NK-92 (cell line): ENCODE data around the gene DDIT4.

Source experiments
- DNase-seq: peaks from one replicate; lab custom pipeline; 2025; ENCODE audit not compliant: unreplicated experiment; lab: John Stamatoyannopoulos, UW

The DDIT4 gene

GRCh38 chr10:72315054-72315453 is 41.3 kb downstream of the DDIT4 start:
- DNase-seq = no peak

DNA sequence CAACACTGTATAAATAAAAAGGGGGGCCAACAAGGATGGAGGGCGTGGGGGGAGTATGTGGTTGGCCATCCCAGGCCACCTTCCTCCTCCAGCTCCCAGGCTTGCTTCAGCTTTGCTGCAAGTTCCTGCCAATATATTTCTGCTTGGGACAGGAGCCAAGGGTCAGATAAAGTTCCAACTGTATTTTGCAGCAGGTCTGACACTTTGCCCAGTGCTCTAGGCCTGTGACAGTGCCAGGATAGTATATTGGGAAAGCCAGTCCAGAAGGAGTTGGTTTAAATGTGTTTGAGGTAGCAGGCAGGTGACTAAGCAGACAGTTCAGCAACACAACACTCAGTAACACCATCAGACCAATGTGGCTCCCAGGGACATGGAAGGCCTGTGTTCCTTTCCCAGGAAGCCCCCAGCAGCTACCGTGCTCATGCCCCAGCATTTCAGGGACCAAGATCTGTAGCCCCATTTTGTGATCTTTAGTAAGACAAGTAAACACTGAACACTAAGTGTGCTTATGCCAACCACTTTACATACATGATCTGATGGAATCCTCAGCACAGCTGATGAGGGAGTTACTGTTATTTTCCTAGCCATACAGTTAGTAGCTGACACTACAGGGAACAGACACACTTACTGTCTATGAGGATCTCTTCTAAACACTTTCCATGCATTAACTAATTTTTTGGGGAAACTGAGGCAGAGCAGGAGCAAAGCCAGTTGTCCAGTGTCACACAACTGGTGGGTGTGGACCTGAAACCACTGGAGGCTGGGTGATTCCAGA is 42.1 kb downstream of the DDIT4 start:
- DNase-seq = no peak

- no peak for DNase-seq
Observed at GRCh38 chr10:72316386-72316700, 42.6 kb downstream of the DDIT4 start.

DNA sequence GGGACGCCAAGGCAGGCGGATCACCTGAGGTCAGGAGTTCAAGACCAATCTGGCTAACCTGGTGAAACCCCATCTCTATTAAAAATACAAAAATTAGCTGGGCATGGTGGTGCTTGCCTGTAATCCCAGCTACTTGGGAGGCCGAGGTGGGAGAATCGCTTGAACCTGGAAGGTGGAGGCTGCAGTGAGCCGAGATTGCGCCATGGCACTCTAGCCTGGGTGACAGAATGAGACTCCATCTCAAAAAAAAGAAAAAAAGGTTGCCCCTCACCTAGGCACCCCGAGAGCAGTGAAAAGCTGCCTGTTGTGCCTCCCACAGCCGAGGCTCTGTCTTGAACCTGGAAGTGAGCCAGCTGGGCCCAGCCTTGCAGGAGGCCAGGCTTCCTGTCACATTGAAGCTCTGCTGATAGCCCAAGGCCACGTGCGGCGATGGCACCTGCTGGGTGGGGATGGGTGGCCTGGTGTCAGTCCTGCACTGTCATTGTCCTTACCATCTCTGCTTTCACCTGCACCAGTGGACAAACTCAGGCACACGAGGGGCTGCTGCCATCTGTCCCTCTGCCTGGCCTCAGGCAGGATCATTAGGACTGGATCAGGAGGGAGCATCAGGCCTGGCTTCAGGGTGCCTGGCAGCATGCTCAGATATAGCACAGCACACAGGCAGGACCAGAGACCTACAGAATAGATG is 43.2 kb downstream of the DDIT4 start:
- DNase-seq = no peak

DNA sequence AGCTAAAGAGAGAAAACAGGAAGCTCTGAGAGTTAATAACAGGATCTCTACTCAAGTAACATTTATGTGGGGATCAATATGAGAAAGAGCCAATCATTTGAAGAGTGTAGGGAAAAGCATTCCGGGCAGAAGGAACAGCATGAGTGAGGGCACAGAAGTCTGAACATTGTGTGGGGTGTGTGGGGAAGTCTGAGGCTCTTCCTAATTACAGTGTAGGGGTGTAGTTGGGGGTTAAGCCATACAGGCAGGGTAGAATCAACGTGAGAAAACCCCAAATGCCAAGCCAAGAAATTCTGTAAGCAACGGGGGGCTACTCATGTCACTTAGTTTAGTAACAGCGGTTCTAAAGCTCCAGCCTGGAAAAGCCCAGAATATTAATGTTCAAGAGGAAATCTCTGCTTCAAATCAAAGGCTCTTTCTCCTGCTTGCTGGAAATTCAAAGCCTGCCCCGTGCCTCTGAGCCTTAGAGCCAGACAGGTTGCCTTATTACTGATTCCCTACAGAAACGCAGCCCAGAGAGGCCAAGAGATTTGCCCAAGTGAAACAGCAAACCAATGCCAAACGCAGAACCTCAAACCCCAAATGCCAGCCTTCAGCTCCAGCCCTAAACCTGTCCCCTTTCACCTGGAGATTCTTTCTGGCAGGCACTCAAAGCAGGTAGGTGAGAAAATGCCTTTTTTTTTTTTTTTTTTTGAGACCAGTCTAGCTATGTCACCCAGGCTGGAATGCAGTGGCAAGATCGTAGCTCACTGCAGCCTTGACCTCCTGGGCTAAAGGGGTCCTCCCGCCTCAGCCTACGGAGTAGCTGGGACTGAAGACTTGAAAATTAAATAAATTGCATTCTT is 44.9 kb downstream of the DDIT4 start:
- DNase-seq = no peak

DNA sequence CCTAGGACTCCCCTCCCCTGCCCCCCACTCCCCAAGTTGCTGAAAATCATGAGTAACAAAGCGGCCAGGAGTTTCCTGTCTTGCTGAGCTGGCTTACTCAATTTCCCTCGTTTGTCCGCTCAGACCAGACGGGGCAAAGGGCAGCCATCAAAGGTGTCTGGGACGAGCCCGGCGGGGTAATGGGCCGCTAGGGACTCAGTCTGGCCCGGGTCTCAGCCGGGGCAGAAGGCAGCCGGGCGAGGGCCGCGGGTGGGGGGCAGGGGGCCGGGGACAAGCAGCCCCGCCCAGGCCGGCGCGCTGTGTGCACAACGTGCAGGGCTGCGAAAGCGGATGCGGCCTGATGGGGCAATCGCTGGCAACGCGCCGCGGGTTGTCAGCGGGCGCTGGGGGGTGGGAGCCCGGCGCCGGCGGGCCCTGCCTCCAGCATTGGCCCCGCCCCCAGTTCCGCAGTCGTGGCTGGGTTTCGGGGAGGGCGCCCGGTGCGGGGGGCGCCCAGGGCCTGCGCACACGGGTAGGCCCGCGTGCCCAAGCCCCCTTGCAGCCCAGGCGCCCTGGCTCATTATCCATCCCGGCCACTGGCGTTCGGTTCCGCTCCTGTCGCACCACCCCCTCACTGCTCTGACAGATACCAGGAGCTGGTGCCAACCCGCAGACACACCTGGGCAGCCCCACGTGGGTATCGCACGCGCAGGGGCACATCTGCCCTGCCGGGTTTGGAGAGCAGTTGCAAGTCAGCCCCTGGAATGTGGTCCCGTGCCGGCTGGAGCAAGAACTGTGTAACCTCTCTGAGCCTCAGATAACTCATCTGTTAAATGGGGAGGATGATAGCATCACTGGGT is 45.9 kb downstream of the DDIT4 start:
- no peak for DNase-seq

DNA sequence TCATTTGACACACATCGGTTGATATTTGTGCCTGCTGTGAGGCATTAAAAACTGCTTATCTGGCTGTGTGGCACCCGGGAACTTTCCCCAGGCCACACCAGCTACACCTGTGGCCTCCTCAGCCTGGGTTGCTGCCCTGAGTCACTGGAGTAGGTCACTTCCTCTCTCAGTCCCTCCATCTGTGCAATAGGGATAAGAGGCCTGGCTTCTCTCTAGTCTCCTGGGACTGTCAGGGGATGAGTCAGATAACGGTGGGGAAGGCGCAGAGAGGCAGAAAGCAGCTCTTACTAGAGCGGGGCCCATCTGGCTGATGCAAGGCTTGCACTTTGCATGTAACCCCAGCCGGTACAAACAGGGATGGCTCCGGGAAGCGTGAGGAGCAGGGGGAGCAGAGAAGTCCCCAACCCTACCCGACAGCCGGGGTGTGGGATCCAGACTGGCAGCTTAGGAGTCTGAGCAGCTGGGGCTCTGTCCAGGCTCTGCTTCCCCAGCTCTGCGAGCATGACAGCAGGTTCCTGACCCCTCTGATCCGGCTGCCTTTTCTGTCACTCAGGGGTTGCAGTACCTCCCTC is 47.0 kb downstream of the DDIT4 start:
- no peak for DNase-seq

DNA sequence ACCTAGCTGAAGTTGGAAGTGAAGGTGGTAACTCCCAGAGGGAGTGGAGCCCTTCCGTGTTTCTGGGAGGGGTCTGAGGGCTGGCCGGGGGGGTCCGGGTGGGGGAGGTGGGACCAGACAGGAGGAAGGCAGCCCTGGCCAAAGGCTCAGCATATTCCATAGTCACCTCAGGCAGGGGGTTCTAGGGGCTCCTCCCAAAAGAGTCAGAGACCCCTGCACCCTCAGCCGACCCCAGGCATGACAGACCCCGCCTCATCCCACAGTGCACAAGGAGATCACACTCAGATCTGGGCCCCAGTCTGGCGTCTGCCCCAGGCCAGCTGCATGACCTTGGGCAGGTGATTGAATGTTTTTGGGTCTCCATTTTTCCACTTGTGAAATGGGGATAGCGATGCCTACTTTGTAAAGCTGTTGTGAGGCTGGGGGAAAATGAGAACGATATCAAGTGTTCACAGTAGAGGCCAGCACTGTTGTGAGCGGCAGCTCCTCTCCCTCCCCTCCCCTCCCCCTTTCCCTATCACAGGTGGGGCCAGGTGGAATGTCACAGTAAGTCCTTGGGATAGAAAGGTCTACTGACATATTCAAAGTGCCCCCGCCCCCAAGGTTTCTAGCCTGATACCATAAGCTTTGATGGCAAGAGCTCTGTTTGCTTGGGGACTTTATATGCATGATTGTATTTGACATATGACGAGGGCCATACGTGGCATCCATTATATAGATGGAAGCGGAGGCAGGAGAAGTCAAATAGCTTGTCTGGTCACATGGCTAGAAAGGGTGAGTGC is 47.7 kb downstream of the DDIT4 start:
- DNase-seq = no peak

DNA sequence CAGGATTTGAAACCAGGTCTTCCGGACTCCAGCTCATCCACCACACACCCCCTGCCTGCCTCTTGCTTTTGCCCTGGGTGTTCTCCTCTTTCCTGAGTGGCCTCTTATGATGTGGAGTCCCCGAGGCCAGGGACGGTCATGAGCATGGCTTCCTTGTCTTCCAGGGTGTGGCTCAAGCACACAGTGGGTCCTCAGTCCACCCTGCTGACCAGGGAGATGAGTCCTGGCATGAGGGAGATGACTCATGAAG is 48.2 kb downstream of the DDIT4 start:
- DNase-seq = no peak

- no peak for DNase-seq
Observed at GRCh38 chr10:72322280-72323058, 48.7 kb downstream of the DDIT4 start.

GRCh38 chr10:72323108-72323749 is 49.5 kb downstream of the DDIT4 start:
- no peak for DNase-seq

GRCh38 chr10:72323771-72324191 is 50.1 kb downstream of the DDIT4 start:
- DNase-seq = no peak
